ENCODE measurements around the gene CRLF2.

DNA sequence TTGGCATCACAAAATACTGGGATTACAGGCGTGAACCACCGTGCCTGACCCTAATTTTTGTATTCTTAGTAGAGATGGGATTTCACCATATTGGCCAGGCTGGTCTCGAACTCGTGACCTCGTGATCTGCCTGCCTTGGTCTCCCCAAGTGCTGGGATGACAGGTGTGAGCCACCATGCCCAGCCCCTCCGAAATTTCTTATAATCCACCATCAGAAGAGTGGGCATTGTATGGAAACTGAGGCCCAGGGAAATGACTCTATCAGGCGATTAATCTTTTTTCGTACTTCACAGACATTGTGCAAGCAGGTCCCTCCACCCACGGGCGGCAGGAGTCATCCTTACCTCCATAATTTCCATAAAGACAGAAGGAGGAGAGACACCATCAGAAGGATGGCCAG lies 16.0 kb downstream of the CRLF2 start:
- TF ChIP-seq NR3C1 (CRISPR knock-in tag; conservative IDR thresholded peaks at IDR 0.05; ENCODE audit: low read depth) (no peak), CBFB (CRISPR knock-in tag; IDR thresholded peaks at IDR 0.05; ENCODE audit: low read depth) (no peak), OVOL2 (CRISPR knock-in tag; IDR thresholded peaks at IDR 0.05; ENCODE audit: borderline replicate concordance) (no peak), ATF1 (CRISPR knock-in tag; IDR thresholded peaks at IDR 0.05) (no peak)
- TF ChIP-seq, protein P1, sequence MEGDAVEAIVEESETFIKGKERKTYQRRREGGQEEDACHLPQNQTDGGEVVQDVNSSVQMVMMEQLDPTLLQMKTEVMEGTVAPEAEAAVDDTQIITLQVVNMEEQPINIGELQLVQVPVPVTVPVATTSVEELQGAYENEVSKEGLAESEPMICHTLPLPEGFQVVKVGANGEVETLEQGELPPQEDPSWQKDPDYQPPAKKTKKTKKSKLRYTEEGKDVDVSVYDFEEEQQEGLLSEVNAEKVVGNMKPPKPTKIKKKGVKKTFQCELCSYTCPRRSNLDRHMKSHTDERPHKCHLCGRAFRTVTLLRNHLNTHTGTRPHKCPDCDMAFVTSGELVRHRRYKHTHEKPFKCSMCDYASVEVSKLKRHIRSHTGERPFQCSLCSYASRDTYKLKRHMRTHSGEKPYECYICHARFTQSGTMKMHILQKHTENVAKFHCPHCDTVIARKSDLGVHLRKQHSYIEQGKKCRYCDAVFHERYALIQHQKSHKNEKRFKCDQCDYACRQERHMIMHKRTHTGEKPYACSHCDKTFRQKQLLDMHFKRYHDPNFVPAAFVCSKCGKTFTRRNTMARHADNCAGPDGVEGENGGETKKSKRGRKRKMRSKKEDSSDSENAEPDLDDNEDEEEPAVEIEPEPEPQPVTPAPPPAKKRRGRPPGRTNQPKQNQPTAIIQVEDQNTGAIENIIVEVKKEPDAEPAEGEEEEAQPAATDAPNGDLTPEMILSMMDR (IDR thresholded peaks at IDR 0.05), result no peak
- TF ChIP-seq, protein P2, sequence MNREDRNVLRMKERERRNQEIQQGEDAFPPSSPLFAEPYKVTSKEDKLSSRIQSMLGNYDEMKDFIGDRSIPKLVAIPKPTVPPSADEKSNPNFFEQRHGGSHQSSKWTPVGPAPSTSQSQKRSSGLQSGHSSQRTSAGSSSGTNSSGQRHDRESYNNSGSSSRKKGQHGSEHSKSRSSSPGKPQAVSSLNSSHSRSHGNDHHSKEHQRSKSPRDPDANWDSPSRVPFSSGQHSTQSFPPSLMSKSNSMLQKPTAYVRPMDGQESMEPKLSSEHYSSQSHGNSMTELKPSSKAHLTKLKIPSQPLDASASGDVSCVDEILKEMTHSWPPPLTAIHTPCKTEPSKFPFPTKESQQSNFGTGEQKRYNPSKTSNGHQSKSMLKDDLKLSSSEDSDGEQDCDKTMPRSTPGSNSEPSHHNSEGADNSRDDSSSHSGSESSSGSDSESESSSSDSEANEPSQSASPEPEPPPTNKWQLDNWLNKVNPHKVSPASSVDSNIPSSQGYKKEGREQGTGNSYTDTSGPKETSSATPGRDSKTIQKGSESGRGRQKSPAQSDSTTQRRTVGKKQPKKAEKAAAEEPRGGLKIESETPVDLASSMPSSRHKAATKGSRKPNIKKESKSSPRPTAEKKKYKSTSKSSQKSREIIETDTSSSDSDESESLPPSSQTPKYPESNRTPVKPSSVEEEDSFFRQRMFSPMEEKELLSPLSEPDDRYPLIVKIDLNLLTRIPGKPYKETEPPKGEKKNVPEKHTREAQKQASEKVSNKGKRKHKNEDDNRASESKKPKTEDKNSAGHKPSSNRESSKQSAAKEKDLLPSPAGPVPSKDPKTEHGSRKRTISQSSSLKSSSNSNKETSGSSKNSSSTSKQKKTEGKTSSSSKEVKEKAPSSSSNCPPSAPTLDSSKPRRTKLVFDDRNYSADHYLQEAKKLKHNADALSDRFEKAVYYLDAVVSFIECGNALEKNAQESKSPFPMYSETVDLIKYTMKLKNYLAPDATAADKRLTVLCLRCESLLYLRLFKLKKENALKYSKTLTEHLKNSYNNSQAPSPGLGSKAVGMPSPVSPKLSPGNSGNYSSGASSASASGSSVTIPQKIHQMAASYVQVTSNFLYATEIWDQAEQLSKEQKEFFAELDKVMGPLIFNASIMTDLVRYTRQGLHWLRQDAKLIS (CRISPR knock-in tag; IDR thresholded peaks at IDR 0.05; ENCODE audit: borderline replicate concordance), result no peak
